Kidney epithelial cell (primary cell): ENCODE measurements around the gene GRAMD2B. TPM values are rescaled to one million over a fixed set of nuclear protein-coding genes. Genes with fewer than 3 reads are reported as not detected.

Experiments
- DNase-seq: peaks from one replicate; pipeline ENCODE4 v3.0.0-alpha.2; 2010; ENCODE audit warnings: low read depth
- H3K27me3 ChIP-seq: 2 replicates; pipeline ENCODE4 v1.6.0; 2011; ENCODE audit warnings: low read length; ENCODE audit not compliant: control insufficient read depth, insufficient read depth
- H3K36me3 ChIP-seq: 2 replicates; pipeline ENCODE4 v1.5.1; 2011; ENCODE audit warnings: low read length; ENCODE audit not compliant: control insufficient read depth, insufficient read depth
- H3K4me3 ChIP-seq: 2 replicates; pipeline ENCODE4 v1.5.1; 2011; ENCODE audit warnings: low read depth, mild to moderate bottlenecking, control low read depth, low read length
- total RNA-seq: library from RNA; depleted of rRNA; stranded (reverse); fragments of >200 nt; gene quantifications from 2 replicates; pipeline ENCODE4 v1.2.3, GENCODE V29; 2015
- TF ChIP-seq, protein P1 (sequence below): IDR thresholded peaks from 2 replicates; pipeline ENCODE4 v1.5.1; 2011; ENCODE audit warnings: mild to moderate bottlenecking, moderate library complexity, low read length, control low read depth, inconsistent platforms; ENCODE audit not compliant: insufficient read depth, poor library complexity, severe bottlenecking

Gene GRAMD2B
- total RNA-seq, 1 donor from 2014 or later = 36.9 TPM

GRCh38 chr5:126519637-126520592, 96.7 kb downstream of the GRAMD2B start:
- no peak overlapping the region for H3K4me3 ChIP-seq
- no peaks in the 10 kb centered on the region for H3K36me3 ChIP-seq
- no peak for DNase-seq
- H3K27me3 ChIP-seq = no peaks in the 10 kb centered on the region
- TF ChIP-seq, protein P1, sequence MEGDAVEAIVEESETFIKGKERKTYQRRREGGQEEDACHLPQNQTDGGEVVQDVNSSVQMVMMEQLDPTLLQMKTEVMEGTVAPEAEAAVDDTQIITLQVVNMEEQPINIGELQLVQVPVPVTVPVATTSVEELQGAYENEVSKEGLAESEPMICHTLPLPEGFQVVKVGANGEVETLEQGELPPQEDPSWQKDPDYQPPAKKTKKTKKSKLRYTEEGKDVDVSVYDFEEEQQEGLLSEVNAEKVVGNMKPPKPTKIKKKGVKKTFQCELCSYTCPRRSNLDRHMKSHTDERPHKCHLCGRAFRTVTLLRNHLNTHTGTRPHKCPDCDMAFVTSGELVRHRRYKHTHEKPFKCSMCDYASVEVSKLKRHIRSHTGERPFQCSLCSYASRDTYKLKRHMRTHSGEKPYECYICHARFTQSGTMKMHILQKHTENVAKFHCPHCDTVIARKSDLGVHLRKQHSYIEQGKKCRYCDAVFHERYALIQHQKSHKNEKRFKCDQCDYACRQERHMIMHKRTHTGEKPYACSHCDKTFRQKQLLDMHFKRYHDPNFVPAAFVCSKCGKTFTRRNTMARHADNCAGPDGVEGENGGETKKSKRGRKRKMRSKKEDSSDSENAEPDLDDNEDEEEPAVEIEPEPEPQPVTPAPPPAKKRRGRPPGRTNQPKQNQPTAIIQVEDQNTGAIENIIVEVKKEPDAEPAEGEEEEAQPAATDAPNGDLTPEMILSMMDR = no peak

- H3K4me3 ChIP-seq = no peak overlapping the region
- TF ChIP-seq, protein P1 = no peak
- DNase-seq = no peak
- H3K27me3 ChIP-seq = no peaks in the 10 kb centered on the region
- no peaks in the 10 kb centered on the region for H3K36me3 ChIP-seq
These were observed 97.4 kb downstream of the GRAMD2B start for GRCh38 chr5:126520593-126520953.

DNA sequence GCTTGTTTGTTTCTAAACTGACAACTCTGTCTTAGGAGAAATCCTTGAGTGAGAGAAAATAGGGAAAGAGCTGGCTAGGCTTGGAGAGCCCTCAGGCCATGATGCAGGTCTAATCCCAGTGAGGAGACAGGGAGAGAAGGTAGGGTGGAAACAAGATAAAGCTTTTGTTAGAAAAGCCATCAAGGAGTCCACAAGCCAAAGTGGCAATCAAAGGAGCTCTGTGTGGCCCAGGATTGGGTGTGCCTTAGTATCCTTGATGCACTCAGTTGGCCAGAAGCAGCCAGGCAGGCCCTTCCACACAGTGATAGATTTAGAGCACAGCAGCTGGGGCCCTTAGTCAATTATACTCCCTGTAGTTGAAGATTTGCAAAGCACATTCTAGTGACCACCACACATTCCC, 97.9 kb downstream of the GRAMD2B start:
- TF ChIP-seq, protein P1 = no peak
- H3K36me3 ChIP-seq = no peaks in the 10 kb centered on the region
- DNase-seq = no peak
- no peak overlapping the region for H3K4me3 ChIP-seq
- H3K27me3 ChIP-seq = no peaks in the 10 kb centered on the region

DNA sequence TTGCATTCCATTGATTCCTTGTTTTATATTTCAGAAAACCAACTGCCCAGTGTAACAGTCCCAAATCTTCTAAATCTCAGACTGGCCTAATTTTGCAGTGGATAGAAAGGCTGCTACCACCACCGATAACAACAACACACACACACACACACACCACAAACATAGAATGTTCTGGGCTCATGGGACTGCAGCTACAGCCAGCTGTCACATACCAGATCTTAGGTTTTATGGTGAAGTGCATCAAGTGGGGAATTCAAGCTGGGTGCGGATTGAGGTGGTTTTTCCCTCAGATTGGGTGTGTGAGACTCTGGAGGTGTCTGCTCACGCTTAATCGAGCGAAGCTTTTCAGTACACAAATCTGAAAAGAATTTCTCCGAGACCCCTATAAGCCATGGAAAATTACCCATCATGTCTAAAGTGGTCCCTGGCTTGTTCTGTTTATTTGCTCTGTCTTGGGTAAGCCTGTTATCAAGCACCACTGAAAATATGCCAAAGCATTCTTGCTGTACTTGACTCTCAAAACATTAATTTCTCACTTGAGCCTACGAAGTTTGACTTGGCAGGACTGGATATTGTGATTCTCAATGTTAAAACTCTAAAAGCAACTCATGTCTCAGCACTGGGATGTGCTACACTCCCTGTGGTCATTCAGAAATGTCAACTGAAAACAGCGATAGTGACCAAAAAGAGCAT, 100.8 kb downstream of the GRAMD2B start:
- Histone ChIP-seq H3K27me3 (no peaks in the 10 kb centered on the region), H3K4me3 (no peak overlapping the region), H3K36me3 (no peaks in the 10 kb centered on the region)
- DNase-seq = no peak
- TF ChIP-seq, protein P1 = no peak

DNA sequence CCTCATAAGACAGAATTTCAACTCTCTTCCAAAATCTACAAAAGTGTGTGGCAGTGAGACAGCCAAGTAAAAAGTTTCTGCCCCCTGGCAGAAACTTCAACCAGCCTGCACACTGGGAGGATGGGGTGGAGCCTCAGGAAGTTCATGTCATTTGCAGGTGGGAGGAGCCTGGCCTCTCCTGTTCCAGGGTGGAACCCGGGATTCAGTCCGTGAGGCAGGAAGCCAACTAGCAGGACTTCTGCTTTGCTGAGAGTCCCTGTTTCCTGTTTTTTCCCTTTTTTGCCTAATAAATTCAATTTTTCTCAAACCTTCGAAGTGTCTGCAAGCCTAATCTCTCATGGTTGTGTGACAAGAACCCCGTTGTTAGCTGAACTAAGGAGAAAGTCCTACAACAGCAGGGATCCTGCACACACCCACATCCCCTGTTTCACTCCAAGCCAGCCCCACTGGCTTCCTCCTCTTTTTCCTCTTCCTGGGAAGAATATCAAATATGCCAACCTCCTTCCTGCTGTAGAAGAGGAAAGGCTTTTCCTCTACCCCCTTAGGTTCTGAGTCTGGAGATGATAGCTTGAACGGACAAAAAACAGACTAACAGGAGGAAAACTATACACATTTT, 102.5 kb downstream of the GRAMD2B start:
- no peaks in the 10 kb centered on the region for H3K36me3 ChIP-seq
- DNase-seq = no peak
- no peak overlapping the region for H3K4me3 ChIP-seq
- no peaks in the 10 kb centered on the region for H3K27me3 ChIP-seq
- TF ChIP-seq, protein P1 = no peak
